NT2/D1 (cell line): ENCODE data around the gene GJB5.

ENCODE experiments used
- DNase-seq: peaks from one replicate; pipeline ENCODE4 v3.0.0-alpha.2; 2011; ENCODE audit warnings: low read depth, low spot score
- H3K27me3 ChIP-seq: 2 replicates; pipeline ENCODE4 v1.6.0; 2011; ENCODE audit warnings: mild to moderate bottlenecking; ENCODE audit not compliant: insufficient read length, insufficient read depth
- H3K36me3 ChIP-seq: 2 replicates; pipeline ENCODE4 v1.6.1; 2011; ENCODE audit warnings: mild to moderate bottlenecking, low read length, mixed read lengths; ENCODE audit not compliant: insufficient read depth, insufficient read length
- H3K4me1 ChIP-seq: 2 replicates; pipeline ENCODE4 v1.5.1; 2011; ENCODE audit not compliant: insufficient read depth, insufficient read length
- H3K4me3 ChIP-seq: 2 replicates; pipeline ENCODE4 v1.5.1; 2011; ENCODE audit warnings: low read depth; ENCODE audit not compliant: insufficient read length
- H3K9ac ChIP-seq: 2 replicates; pipeline ENCODE4 v1.6.0; 2011; ENCODE audit warnings: low read depth; ENCODE audit not compliant: insufficient read length
- H3K9me3 ChIP-seq: 2 replicates; pipeline ENCODE4 v1.5.1; 2011; ENCODE audit warnings: mild to moderate bottlenecking, low read length; ENCODE audit not compliant: insufficient read depth
- SUZ12 ChIP-seq: IDR thresholded peaks from 2 replicates; pipeline ENCODE4 v1.6.1; 2011; ENCODE audit not compliant: insufficient read length, insufficient read depth; ENCODE audit errors: extremely low read depth
- YY1 ChIP-seq: IDR thresholded peaks from 2 replicates; pipeline ENCODE4 v1.6.1; 2011; ENCODE audit not compliant: insufficient read length, insufficient read depth
- ZNF274 ChIP-seq: IDR thresholded peaks from 2 replicates; pipeline ENCODE4 v1.6.1; 2011; ENCODE audit warnings: mild to moderate bottlenecking, low read depth, low read length

The GJB5 gene

GRCh38 chr1:34754964-34755637 is at the start of gene GJB5:
Gene GJB5 (plus strand): TSS chr1:34755047. CDS start chr1:34757331, 2,284 bp downstream.
- Histone ChIP-seq H3K27me3 (no peaks in the 10 kb centered on the region), H3K36me3 (no peaks in the 10 kb centered on the region), H3K9me3 (no peaks in the 10 kb centered on the region), H3K9ac (peak within 1 kb of the TSS; percentile 14), H3K4me1 (peaks cover 25% of the 10 kb centered on the region), H3K4me3 (no peak within 1 kb of the TSS)
- TF ChIP-seq SUZ12 (no peak), ZNF274 (no peak), YY1 (no peak)
- DNase-seq = no peak

DNA sequence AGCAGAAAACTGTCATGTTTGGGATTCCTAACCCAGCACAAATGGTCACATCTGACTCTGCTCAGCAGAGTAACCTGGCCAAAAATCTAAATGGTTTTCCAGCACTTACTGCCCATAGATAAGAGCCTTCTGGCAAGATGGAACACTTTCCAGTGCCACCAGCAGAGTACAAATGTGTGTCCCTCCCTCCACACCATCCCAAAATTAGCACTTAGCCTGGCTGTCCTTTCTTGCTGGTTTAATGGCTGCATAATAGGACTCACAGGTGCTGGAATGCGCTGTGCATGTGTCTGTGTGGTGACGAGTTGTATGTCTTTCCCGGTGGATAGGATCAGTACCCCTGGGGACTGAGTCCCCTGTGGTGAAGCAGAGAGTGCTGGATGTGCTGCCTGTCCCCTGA is 49.8 kb upstream of the GJB5 start:
- H3K9ac ChIP-seq = no peak overlapping the region
- peaks cover 1% of the 10 kb centered on the region for H3K27me3 ChIP-seq
- no peaks in the 10 kb centered on the region for H3K36me3 ChIP-seq
- no peaks in the 10 kb centered on the region for H3K4me1 ChIP-seq
- DNase-seq = no peak
- no peak for TF ChIP-seq YY1
- no peak for TF ChIP-seq ZNF274
- no peak for TF ChIP-seq SUZ12
- no peaks in the 10 kb centered on the region for H3K9me3 ChIP-seq
- no peak overlapping the region for H3K4me3 ChIP-seq

- H3K4me1 ChIP-seq = no peaks in the 10 kb centered on the region
- H3K9ac ChIP-seq = no peak overlapping the region
- no peaks in the 10 kb centered on the region for H3K36me3 ChIP-seq
- TF ChIP-seq ZNF274 (no peak), YY1 (no peak), SUZ12 (no peak)
- no peak for DNase-seq
- H3K4me3 ChIP-seq = no peak overlapping the region
- H3K27me3 ChIP-seq = peaks cover 6% of the 10 kb centered on the region
- no peaks in the 10 kb centered on the region for H3K9me3 ChIP-seq
These were observed 46.7 kb upstream of the GJB5 start for GRCh38 chr1:34708106-34708505.

DNA sequence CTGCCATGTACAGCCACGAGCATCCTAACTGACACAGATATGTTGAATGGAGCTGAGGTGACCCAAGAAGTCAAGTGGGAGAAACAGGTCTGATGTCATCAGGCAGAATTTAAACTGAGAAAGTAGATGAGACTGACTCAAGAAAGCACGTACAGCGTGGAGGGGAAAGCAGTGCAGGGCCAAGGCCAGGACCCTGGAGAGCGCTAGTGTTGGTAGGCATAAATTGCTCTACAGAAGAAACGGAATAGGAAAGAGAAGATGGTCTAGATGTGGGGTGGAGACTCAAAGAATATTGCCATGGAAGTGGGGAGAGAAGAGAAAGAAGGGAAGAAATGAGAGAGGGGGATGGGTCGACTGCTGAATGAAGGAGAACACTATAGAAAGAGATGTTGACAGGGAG is 45.3 kb upstream of the GJB5 start:
- TF ChIP-seq SUZ12 = no peak
- TF ChIP-seq ZNF274 = no peak
- no peak for TF ChIP-seq YY1
- no peak for DNase-seq
- Histone ChIP-seq H3K9ac (no peak overlapping the region), H3K27me3 (peaks cover 6% of the 10 kb centered on the region), H3K9me3 (no peaks in the 10 kb centered on the region), H3K36me3 (no peaks in the 10 kb centered on the region), H3K4me1 (no peaks in the 10 kb centered on the region), H3K4me3 (no peak overlapping the region)

DNA sequence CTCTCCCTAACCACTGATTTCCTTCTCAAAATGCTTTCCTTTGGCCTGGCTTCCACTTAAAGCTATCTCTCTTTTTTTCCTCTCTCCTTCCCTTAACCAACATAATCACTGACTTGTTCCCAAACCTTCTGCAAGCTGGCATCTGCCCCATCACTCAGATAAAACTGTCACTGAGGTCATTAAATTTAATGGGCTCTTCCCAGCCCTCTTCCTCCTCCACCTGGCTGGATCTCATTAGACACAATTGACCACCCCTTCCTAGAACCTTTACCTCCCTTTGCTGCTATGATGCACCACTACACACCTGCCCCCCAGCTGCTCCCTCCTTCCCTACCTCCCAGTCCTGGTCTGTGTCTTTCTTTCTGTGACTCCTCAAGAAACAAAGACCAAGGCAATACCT is 44.0 kb upstream of the GJB5 start:
- no peaks in the 10 kb centered on the region for H3K4me1 ChIP-seq
- H3K9ac ChIP-seq = no peak overlapping the region
- DNase-seq = no peak
- no peaks in the 10 kb centered on the region for H3K36me3 ChIP-seq
- TF ChIP-seq YY1 (no peak), ZNF274 (no peak), SUZ12 (no peak)
- no peaks in the 10 kb centered on the region for H3K9me3 ChIP-seq
- H3K27me3 ChIP-seq = peaks cover 6% of the 10 kb centered on the region
- H3K4me3 ChIP-seq = no peak overlapping the region

- H3K9me3 ChIP-seq = no peaks in the 10 kb centered on the region
- H3K27me3 ChIP-seq = peaks cover 6% of the 10 kb centered on the region
- H3K9ac ChIP-seq = no peak overlapping the region
- no peak overlapping the region for H3K4me3 ChIP-seq
- no peak for DNase-seq
- H3K36me3 ChIP-seq = no peaks in the 10 kb centered on the region
- TF ChIP-seq ZNF274 = no peak
- TF ChIP-seq SUZ12 = no peak
- no peak for TF ChIP-seq YY1
- H3K4me1 ChIP-seq = no peaks in the 10 kb centered on the region
These were observed 43.4 kb upstream of the GJB5 start for GRCh38 chr1:34711485-34711884.

DNA sequence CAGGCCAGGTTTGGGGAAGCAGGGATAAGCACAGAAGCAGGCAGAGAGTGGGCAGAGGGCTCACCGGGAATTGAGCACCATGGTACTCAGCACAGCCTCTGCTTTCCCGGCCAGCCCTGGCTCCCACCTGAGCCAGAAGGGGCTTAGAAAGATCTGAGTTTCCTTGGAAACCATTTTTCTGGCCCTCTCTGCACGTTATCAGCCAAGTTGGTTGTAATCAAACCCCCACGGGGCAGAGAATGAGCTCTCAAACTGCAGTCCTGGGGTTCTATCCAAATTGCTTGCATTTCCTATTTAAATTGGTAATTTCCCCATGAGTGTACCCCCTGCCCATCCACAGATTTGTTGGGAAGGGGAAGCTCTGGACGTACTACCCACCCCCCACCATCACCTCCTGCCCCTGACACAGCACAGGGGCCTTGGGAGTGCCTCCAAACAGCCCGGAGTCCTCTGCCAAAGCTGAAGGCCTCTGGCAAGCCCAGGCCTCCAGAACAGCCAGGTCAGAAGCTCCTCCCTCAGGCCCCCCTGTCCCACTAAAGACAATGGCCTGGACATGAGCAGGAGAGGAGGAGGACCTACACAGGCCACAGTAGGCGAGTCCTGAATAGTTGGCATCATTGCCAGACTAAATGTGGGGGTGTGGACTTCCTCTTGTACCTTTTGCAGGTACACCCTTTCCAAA is 42.7 kb upstream of the GJB5 start:
- no peak overlapping the region for H3K9ac ChIP-seq
- H3K9me3 ChIP-seq = no peaks in the 10 kb centered on the region
- peaks cover 6% of the 10 kb centered on the region for H3K27me3 ChIP-seq
- H3K4me3 ChIP-seq = no peak overlapping the region
- no peaks in the 10 kb centered on the region for H3K4me1 ChIP-seq
- no peak for DNase-seq
- TF ChIP-seq YY1 (no peak), SUZ12 (no peak), ZNF274 (no peak)
- H3K36me3 ChIP-seq = no peaks in the 10 kb centered on the region
